Ammon's horn (tissue), 1 donor: ENCODE results near the gene LSAMP.

Experiments
- DNase-seq: peaks from one replicate; pipeline ENCODE4 v3.0.0-alpha.2; 2016; ENCODE audit warnings: low spot score

Gene LSAMP

DNA sequence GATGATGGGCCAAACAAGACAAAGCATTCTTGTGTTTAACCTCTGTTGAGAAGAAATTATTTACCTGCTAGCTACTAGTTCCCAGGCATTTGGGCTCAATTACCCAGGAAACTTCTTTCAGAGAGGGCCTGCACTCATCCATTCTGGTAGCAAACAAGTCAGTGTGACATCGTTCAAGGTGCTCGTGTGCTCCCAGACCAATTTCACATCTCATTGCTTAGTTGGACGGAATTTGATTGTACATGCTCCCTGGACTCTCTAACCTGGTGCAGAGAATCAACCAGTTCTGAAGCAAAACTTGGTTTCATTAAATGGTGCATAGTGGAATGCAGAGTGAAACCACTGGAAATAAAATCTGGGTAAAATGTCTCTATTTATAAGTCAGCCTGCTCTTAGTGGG, 392.7 kb downstream of the LSAMP start:
- no peak for DNase-seq

DNA sequence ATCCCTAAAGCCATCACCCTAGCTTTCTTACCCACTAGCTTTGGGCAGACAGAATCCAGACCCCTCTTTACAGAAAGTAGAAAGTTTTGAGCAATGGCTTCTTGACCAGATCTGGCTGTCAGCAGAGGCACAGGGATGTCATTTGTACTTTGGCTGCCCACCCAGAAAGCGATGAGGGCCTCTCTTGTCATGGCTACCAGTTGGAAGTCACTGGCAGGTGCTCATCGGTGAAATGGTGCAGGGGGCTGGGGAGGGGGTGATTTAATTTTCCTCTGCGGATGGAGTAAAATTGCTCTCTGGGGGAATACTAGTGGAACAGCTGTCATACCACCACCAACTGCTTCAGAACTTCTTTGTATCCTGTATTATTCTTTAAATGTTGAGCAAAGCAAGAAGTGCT, 393.7 kb downstream of the LSAMP start:
- no peak for DNase-seq

DNA sequence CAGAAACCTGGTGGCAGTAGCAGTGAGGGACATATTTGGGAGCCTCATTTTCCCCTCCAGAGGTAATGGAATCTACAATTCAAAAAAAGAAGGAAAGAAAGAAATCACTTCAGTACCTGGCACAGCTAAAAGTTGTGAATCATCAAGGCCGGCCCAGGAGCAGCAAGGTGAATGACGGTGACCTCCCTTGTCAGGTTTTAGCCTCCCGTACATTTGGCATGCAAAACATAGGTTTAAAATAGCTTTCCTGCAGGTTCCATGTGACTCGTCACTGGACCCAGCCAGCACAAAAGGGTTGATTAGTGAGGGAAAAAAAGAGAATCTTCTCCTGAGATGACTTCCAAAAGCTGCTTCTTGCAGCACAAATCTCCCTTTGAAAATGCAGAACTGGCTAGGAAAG, 394.2 kb downstream of the LSAMP start:
- DNase-seq: no peak

DNA sequence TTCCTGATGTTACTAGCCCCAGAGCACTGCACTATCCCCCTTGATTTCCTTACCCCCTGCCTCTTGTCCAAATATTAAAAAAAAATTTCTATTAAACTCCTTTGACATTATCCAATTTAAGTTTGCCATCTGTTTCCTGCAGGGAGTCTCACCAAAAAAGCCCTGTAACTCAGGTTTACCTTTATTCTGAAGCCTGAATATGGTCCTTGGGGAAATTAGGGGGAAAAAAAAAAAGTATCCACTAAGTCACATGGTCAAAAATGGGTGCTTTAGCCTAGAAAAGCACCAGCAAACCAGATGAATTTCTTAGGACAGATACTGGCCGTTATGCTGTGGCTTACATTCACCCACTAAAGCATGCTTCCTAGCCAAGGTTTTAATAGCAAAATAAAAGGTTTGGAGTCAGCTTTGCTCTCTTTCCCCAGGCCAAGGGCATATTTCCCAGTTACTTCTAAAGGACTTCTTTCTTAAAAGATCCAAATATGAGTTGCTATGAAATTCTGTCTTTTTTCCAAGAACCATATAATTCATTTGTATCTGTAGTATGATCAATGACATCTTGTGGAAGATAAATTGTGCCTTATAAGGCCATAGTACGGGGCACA, 394.9 kb downstream of the LSAMP start:
- no peak for DNase-seq

DNA sequence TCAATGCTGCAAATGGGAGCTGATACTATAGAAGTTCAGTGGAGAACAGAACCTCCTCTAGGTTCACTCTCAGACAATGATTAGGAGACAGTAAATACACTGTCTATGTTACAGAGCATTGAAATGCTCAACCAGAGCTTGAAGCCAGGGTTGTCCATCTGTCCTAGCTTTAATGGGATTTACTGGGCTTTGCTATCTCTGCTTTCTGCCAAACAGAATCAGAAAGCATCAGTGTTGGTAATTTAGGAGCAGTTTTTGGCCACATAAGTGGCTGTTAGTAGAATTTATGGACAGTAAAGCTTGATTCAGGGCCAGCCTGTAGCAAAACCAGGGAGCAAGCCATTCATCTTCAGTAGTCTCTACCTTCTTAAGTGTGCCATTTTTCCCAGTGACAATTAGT, 396.3 kb downstream of the LSAMP start:
- DNase-seq: no peak

DNA sequence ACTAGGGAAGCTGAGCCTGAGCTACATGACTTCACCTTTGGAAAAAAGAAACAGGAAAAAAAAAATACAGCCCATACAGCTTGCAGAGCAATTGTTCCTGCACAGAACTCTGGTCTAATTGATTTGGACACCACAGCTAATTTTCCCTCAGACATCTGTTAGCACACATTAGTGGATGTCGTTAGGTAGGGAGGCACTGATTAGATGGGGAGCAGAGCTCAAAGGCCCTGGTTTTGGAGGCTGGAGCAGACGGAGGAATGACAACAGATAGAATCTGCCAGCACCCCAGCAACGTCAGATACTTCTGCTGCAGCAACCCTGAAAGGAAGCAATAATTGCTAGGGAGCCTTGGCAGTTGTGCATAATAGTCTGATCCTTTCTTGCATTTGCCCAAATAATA, 398.9 kb downstream of the LSAMP start:
- DNase-seq: peak; percentile 54

DNA sequence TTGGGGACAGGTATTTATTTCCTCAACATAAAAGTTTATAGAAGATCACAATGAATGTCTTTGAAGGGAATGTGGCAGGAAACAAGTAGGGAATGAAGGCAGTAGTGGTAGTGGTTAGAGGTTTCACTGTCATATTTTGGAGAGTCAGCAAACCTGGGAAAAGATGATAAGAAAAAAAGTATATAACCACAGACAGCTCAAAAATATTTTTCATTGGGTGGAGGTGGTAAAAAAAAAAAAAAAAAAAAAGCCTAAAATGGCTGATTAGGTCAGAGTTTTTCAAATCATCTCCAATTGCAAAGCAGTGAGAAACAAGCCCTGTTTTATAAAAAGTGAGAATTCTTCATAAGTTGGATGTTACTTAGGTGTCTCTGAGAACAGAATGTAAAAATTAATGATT, 400.0 kb downstream of the LSAMP start:
- DNase-seq: no peak

DNA sequence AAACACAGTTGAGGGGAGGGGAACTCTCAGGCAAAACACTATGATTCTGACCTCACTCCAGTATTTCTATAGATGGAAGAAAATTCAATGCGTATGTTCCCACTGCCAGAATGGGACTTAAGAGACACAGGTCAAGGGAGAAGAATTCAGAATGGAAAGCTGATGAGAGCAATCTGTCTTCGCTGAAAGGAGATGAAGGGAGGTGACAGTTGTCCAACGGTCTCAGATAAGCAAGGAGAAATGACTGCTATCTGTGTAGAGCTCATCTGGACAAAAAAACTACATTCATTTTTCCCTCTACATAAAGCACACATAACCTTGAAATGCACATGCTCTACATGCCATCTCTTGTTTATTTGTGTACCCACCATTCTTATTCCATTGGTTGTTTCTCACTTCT, 405.1 kb downstream of the LSAMP start:
- DNase-seq: no peak

DNA sequence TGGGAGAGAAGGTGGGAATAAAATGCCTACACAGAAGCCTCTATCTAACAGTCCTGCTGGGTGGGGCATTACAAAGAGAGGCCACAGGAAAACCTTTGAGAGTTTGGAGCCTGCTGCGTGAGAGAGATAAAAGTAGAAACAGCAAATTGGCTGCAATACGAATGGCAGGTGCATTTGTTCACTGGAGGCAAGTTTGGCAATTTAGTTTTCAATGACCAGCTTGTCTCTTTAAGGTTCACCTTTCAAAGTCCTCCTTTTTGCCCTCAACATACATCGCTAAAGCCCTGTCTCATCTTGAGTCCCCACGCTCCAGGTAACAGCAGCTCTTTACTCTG, 405.7 kb downstream of the LSAMP start:
- DNase-seq: no peak

DNA sequence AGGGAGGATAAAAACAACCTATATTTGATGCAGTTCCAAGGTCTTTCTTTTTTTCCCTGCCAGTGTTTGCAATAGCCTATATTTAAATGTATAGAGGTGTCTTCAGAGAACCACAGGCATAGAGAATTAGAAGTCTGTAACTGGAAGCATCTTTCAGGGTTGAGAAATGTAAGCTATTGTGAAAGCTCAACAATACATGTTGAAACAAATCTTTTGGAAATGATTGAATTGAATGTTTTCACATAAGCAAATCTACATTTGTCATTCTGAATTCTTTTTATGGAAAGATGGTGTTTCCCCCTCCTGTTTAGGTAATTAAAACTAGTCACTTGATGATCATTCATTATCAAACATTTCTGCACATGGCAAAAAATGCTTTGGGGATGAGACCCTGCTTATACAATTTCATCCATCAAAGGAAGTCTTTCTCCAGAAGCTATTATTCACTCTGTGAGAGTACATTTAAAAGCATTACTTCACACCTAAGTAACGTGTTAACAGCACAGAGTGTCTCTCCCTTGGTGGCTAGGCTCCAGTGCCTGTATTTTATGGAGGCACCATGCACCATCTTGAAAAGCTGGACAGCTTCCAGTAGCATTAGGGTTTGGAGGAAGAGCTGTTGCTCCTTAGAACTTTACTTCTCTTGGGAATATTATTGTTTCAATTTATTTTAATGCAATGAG, 406.2 kb downstream of the LSAMP start:
- no peak for DNase-seq

DNA sequence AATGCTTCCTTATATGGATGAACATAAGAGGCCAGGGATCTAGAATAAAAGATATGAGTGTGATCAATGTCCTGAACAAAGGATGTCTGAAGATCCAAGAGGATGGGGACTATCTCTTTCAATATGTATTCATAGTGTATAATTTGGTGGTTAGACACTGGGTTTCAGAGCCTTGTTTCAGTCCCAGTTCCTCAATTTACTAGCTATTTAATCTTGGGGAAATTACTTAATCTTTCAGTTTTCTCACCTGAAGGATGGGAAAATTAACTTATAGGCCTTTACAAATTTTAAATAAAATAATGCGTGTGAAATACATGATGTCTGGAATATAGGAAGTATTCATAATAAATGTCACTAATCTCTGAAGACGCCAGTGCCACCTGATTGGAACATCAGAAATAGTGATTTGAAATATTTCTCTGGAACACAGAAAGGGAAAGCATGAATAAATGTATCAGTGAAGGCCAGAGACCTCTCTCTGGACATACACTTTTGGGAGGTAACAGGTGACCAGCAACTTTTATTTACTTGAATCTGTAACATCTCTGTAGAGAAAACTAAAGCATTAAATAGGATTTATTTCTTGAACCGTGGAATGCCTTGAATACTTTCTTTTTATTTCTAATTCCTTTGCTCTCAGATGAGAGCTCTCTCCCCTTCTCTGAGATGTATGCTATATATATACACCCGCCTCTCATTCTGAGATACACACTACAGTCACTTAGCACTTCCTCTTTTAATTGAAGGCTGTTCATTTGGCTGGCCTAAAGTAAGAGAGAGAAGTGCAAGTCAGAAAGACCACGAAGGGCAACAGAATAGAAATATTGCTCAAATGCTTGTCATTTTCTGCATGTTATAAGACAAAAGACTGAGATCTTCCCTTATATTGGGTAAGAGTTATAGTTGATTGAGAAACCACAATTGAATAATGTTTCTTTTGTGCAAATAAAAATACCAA, 407.1 kb downstream of the LSAMP start:
- no peak for DNase-seq

DNA sequence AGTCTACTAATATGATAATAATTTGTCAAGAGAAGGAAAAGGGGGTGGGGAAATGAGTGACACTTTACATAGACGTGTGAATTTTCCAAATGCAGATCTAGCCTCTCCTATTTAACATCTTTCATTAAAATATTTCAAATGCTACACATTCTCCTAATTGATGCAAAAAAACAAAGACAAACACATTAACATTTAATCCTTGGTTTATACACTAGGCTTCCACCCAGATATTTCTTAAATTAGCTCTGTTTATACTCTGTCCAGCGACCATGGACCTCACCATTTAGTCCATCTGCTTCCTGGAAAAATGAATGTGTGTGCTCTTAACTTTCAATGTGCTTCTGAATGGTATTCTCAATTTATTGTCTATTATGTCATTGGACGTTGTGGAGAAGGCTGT, 409.9 kb downstream of the LSAMP start:
- no peak for DNase-seq

DNA sequence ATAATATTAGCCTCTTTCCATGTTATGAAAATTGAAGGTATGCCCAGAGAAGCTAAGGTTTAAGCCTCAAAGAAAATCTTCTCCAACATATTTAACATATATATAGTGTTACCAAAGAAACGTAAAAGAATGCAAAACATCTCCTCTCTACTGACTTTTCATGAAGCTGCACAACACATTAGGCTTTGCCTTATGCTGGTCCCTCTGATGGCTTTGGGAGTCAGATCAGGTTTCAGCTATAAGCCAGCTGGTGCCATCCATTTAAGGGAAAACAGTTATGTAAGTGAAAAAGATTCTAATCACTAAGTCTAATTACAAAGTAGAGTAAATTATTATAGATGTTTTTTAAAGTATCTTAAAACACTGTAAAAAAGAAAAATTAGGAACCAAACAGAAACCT, 410.5 kb downstream of the LSAMP start:
- DNase-seq: no peak

DNA sequence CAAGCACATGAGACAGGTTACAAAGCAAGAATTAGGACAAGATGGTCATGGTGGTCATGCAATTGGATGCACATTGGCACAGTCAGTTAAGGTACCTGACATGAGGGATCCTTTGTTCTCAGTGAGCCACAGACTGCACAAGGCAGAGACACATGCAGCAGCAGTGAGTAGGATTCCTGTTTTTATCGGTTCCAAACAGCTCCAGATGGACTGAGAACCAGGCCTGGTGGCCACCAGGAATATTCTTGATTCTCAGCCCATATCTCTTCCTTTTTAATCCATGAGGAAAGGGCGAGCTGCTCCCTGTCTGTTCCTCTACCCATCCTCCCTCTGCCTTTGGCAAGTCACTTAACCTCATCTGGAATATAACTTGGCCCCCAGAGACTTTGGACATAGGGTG, 411.2 kb downstream of the LSAMP start:
- no peak for DNase-seq

DNA sequence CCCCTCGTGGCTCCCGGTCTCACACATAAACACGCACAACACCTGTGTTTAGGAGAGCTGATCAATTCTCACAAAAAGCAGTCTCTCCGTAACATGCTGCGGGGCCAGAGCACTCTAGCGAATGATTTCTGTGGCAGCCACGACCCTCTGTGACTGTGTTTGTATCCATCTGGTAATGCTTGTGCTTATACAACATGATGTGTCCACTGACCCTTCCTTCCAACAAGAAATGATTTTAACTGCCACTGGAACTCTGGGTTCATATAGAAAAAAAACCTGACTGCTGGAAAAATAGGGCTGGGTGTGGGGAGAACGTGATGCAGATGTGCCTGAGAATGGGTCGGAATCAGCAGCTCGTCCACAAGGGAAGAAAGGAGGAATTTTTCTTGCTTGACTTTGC, 411.8 kb downstream of the LSAMP start:
- DNase-seq: no peak

DNA sequence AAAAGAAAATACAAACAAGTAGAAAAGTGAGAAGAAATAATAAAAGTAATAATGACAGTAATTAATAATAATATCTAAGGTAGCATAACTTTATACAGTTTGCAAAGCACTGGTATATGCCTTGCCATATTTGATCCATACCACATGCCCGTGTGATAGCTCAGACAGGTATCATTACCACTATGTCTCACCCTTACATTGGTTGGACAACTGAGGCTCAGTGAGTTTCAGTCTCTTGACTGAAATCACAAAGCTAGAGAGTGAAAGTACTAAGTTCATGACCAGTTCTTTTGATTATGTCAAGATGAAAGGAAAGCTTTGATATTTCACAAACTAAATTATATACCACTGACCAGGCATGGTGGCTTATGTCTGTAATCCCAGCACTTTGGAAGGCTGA, 413.1 kb downstream of the LSAMP start:
- no peak for DNase-seq

DNA sequence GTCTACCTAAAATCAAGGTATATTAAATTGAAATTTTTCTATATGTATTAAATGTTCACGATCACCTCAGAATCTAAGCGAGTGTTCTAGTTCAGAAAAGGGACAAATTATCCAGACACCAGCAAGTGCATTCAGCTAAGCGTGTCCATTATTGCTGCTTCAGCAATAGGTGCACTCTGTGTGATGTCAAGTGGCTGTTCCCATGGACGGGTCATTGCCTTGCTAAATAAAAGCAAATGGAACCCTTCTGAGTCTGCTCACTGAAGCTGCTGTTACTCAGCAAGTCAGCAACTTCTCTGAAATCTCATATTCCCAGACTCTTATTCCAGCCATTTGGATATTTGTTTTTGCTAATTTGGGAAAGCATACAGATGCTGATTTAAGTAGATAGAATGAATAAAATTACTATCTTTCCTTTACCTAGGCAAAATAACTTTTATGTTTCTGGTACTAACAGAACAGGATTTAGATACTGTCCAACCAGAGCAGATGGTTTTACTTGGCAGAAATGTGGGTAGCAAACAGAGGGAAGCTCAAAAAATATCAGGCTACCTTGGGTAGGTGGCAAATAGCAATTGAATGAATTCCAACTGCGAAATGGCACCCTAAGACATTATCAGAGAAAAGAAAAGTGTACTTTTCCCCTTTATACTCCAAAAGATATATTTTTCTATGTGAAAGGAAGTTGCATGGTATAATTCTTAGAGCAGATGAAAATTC, 415.0 kb downstream of the LSAMP start:
- DNase-seq: no peak

DNA sequence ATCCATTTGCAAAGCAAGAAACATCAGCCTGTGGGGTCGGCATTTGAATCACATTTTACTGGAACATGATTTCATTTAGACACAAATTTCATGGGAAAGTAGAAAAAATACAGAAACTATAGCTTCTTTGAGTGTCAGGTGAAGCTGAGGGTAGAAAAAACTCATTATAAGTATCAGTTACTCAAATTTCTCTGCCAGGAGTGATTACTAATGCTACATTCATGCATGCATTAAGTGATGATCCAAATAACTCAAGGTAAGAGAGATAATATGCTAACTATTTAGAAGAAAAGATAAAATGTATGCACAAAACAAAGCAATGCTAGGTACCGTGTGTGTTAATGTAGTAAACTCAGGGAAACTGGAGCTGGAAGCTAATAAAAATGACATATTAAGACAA, 416.0 kb downstream of the LSAMP start:
- no peak for DNase-seq

DNA sequence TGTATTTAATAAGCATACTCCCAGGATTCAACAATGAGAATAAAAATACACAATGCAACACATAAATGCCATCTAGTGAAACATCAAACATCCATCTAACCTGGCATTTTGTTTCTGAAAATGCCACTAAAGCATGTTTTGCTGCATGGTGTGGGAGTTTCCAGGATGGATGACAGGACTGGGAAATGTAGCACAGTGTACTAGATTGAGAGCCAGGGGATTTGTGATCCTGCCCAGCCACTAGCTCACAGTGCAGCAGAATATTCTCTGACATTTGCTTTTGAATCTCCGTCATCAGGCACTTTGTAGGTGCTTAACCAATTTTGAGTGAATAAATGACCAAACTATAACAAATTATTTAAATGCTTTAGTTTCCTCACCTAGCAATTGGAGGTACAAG, 417.1 kb downstream of the LSAMP start:
- peak; percentile 51 for DNase-seq

DNA sequence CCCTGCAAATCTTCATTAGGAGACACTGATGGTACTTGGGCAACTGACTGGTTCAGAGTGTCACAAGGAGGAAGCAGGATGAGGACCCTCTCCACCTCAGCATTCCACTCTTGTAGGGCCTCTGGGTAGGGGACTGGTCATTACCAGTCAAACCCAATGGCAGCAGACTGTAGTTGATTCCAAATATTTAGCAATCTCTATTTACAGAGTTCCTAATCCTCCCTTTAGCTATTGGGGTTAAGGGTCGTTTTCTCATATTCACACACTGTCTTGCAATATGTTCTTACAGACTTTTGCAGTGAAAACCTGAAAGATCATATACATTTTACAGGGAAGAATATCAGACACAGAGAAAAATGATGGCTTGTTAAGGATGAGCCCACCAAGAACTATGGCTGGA, 424.3 kb downstream of the LSAMP start:
- DNase-seq: no peak

DNA sequence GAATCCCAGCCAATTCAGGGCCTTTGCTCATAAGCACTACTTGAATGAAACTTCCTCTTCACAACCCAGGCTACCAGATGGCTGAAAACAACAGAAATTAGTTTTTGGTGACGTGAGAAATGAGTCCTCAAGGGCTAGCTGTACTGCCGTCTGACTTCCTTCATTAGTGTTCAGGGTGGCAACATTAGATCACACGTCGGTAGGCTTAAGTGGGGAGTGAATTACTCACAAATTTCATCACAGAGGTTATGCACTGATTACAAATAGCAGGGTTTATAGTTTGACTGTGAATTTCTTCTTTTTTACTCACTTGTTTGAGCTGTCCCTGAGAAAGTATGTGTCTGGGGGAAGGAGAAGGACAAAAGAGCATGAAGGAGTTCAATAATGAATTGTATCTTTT, 424.8 kb downstream of the LSAMP start:
- no peak for DNase-seq

DNA sequence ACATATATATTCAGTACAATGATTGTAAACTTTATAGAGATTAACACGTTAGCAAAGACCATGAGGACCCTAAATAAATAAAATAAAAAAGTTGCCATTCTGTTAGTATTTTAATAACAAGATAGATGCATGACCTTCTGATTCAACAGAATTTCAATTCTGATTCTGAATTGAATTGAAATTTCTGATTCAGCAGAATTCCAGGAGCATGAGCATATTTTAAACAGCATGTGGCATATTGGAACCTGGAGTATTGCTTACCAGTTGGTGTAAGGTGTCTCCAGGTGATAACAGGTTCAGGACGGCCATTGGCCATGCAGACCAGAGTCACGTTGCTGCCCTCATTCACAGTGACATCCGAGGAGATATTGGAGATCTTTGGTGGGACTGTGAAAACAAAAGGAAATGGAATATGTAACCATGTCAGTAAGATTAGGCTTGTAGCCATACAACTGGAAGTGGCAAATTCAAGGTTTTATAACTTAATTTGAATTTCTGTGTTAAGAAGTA, 426.0 kb downstream of the LSAMP start:
- no peak for DNase-seq
